Upper lobe of left lung (tissue), 6 donors: ENCODE measurements around the gene TRIM43B. TPM values are rescaled to one million over a fixed set of nuclear protein-coding genes. Genes with fewer than 3 reads are reported as not detected.
"Not testable (repeated sequence)": the region's sequence is repeated elsewhere in the genome, so short reads cannot be mapped to it uniquely, and the experiment has no call there.

Source experiments
- ATAC-seq, 2 donors: fragments of 200-7000 bp; cut with Tn5 transposase; one replicate each; pipeline ENCODE4 v1.9.1; 2022; ENCODE audit warnings: mild to moderate bottlenecking in 2 of 2, moderate library complexity in 2 of 2; ENCODE audit not compliant: low FRiP score in 2 of 2
- DNase-seq, 2 donors: peaks; one replicate each; pipeline ENCODE4 v3.0.0-alpha.2; 2019 to 2020
- H3K27ac ChIP-seq, 4 donors: fragments of 200-600 bp; sonication (generic); one replicate each; pipeline ENCODE4 v1.5.1; 2016 to 2019
- H3K27me3 ChIP-seq, 4 donors: fragments of 200-600 bp; sonication (generic); one replicate each; pipeline ENCODE4 v1.5.1; 2017 to 2019
- H3K36me3 ChIP-seq, 4 donors: fragments of 200-600 bp; sonication (generic); one replicate each; pipeline ENCODE4 v1.5.1; 2016 to 2019
- H3K4me1 ChIP-seq, 4 donors: fragments of 200-600 bp; sonication (generic); one replicate each; pipeline ENCODE4 v1.5.1; 2018 to 2019
- H3K4me3 ChIP-seq, 4 donors: fragments of 200-600 bp; sonication (generic); one replicate each; pipeline ENCODE4 v1.5.1; 2017 to 2019; ENCODE audit warnings: mild to moderate bottlenecking in 2 of 4, moderate library complexity in 1 of 4
- H3K9me3 ChIP-seq, 4 donors: fragments of 200-600 bp; sonication (generic); one replicate each; pipeline ENCODE4 v1.5.1; 2018 to 2019
- EP300 ChIP-seq, 4 donors: sonication (generic); formaldehyde crosslinking; IDR thresholded peaks; one replicate each; pipeline ENCODE4 v1.5.1; 2017; ENCODE audit warnings: antibody characterized with exemption in 4 of 4, control low read depth in 2 of 4
- POLR2A ChIP-seq, 4 donors: fragments of 450-650 bp; IDR thresholded peaks; one replicate each; pipeline ENCODE4 v1.5.1; 2016 to 2017; ENCODE audit warnings: antibody characterized with exemption in 4 of 4, mild to moderate bottlenecking in 2 of 4
- POLR2AphosphoS5 ChIP-seq, 2 donors: sonication (generic); formaldehyde crosslinking; IDR thresholded peaks; one replicate each; pipeline ENCODE4 v1.5.1; 2017; ENCODE audit warnings: antibody characterized with exemption in 2 of 2
- WGBS, 2 donors: methylation state at CpG; one replicate each; pipeline ENCODE4 v1.1.5; 2017 to 2018; 5-methylcytosine and 5-hydroxymethylcytosine counted together
- total RNA-seq, 6 donors: library from RNA; depleted of rRNA in 4 of 6; stranded (reverse); fragments of >200 nt in 4 of 6; gene quantifications; one replicate each; pipeline versions ENCODE4 v1.1.0 to v1.2.1, GENCODE V29; 2016 to 2021
- TF ChIP-seq, protein P1 (sequence below), 6 experiments: fragments of 450-650 bp in 4 of 6; fragments of 200-600 bp in 2 of 6; sonication (generic) in 2 of 6; IDR thresholded peaks; one replicate each; pipeline ENCODE4 v1.5.1; 2016 to 2019; ENCODE audit warnings: antibody characterized with exemption in 6 of 6
- donor health status: DM: no; HTN: no; CAD: no; lungs with moderate emphysema.
- donor health status: DM: no; HTN: yes; CAD: no; lungs with severe emphysema.

TRIM43B gene
- total RNA-seq, 6 donors from 2014 or later: not detected

DNA sequence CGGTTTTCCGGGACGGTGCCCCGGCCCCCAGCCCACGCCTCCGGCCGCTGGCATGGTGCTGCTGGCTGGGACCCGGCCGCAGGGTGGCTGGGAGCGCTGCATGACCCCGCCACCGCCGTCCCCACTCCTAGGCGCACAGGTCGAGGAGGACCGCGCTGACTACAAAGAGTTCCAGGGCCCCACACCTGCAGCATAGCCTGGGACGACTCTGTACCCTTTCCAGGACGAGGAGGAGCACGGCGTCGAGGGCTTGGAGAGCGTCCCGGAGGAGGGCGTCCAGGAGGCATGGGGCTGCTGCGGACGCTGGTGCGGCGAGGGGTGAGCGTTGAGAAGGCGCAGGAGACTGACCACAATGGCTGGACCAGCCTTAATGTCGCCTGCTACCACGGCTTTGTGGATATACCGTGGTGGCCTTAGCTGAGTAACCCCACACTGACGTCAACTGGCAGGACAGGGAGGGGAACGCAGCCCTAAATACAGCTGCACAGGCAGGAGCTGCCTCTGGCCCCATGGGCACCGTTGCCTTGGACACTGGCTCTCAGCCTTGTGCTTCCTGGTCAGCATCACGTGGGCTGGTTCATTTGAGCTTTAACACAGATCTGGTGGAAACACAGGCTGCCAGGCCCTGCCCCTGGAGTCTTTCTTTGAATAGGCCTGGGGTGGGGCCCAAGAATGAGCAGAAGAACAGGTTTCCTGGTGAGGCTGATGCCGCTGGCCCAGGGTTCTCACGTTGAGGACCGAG lies 40.9 kb upstream of the TRIM43B start:
- no peak for ATAC-seq
- peak; percentile 77 to 88 for DNase-seq
- Histone ChIP-seq H3K36me3 (peaks cover 0 to 8% (median 2%) of the 10 kb centered on the region in 4 donors), H3K9me3 (no peaks in the 10 kb centered on the region), H3K27me3 (no peaks in the 10 kb centered on the region), H3K4me3 (peak overlapping the region in 3 of 4 donors; percentile 68 to 85 (median 78)), H3K4me1 (peaks cover 6 to 32% (median 17%) of the 10 kb centered on the region in 4 donors), H3K27ac (peak overlapping the region; percentile 4 to 89 (median 52))
- 74 to 92% methylated on average over 6 to 39 of the region's 41 CpGs for WGBS, 2 donors
- TF ChIP-seq POLR2A (IDR thresholded peaks at IDR 0.05): peak in 1 of 4 donors; percentile 52
- TF ChIP-seq, protein P1, sequence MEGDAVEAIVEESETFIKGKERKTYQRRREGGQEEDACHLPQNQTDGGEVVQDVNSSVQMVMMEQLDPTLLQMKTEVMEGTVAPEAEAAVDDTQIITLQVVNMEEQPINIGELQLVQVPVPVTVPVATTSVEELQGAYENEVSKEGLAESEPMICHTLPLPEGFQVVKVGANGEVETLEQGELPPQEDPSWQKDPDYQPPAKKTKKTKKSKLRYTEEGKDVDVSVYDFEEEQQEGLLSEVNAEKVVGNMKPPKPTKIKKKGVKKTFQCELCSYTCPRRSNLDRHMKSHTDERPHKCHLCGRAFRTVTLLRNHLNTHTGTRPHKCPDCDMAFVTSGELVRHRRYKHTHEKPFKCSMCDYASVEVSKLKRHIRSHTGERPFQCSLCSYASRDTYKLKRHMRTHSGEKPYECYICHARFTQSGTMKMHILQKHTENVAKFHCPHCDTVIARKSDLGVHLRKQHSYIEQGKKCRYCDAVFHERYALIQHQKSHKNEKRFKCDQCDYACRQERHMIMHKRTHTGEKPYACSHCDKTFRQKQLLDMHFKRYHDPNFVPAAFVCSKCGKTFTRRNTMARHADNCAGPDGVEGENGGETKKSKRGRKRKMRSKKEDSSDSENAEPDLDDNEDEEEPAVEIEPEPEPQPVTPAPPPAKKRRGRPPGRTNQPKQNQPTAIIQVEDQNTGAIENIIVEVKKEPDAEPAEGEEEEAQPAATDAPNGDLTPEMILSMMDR (IDR thresholded peaks at IDR 0.05): no peak

DNA sequence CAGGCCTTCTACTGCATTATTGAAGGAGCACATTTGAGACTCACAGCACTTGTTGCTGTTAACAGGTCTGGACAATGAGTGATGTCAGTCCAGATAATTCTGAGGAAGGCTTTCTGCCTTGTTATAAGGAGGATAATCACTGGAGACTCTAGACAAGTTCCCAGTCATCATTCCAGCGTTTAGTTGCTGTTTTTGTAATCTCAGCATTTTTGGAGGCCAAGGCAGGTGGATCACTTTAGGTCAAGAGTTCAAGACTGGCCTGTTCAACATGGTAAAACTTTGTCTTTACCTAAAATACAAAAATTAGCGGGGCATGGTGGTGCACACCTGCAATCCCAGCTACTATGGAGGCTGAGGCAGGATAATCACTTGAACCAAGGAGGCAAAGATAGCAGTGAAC lies 39.6 kb upstream of the TRIM43B start:
- Histone ChIP-seq H3K27me3 (no peaks in the 10 kb centered on the region), H3K27ac (no peak overlapping the region), H3K4me1 (peaks cover 6 to 32% (median 17%) of the 10 kb centered on the region in 4 donors), H3K9me3 (no peaks in the 10 kb centered on the region), H3K36me3 (no peaks in the 10 kb centered on the region), H3K4me3 (no peak overlapping the region)
- TF ChIP-seq, protein P1 (IDR thresholded peaks at IDR 0.05): no peak
- no peak for TF ChIP-seq POLR2AphosphoS5 (IDR thresholded peaks at IDR 0.05)
- TF ChIP-seq POLR2A (IDR thresholded peaks at IDR 0.05): no peak
- no peak for TF ChIP-seq EP300 (IDR thresholded peaks at IDR 0.05)
- ATAC-seq: no peak
- DNase-seq: no peak
- 88 to 100% methylated on average over 2 of the region's 2 CpGs for WGBS, 2 donors

DNA sequence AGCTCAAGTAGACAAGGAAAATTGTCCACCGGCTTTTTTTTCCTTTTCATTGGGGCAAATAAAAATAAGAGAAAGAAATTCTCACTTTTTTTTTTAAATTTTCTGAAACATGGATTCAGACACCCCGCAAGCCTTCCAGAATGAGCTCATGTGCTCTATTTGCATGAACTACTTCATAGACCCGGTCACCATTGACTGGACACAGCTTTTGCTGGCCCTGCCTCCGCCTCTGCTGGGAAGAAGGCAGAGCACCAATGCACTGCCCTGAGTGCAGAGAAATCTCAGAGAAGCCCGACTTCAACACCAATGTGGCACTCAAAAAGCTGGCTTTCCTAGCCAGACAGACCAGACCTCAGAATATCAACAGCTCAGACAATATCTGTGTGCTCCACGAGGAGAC lies 30.2 kb upstream of the TRIM43B start:
- WGBS, 2 donors: 76% methylated on average over 6 of the region's 6 CpGs
- no peak for ATAC-seq
- Histone ChIP-seq H3K4me3 (no peak overlapping the region), H3K27ac (no peak overlapping the region), H3K9me3 (no peaks in the 10 kb centered on the region), H3K4me1 (no peaks in the 10 kb centered on the region), H3K27me3 (no peaks in the 10 kb centered on the region), H3K36me3 (no peaks in the 10 kb centered on the region)
- DNase-seq: no peak
- TF ChIP-seq, protein P1 (IDR thresholded peaks at IDR 0.05): no peak
- no peak for TF ChIP-seq POLR2A (IDR thresholded peaks at IDR 0.05)

DNA sequence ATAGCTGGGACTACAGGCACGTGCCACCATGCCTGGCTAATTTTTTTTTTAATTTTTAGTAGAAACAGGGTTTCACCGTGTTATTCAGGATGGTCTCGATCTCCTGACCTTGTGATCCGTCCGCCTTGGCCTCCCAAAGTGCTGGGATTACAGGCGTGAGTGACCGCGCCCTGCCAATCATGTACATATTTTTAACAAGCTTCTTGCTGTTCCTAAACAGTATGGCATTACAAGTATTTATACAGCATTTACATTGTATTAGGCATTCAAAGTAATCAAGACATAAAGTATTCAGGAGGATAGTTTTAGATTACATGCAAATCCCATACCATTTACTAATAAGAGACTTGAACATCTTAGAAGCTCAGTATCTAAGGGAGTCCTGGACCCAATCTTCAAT lies 29.7 kb upstream of the TRIM43B start:
- not testable (repeated sequence) for H3K27me3 ChIP-seq, DNase-seq, H3K27ac ChIP-seq, ATAC-seq, H3K9me3 ChIP-seq, H3K4me3 ChIP-seq, H3K4me1 ChIP-seq, H3K36me3 ChIP-seq
- WGBS, 2 donors: 88 to 89% methylated on average over 8 of the region's 8 CpGs

DNA sequence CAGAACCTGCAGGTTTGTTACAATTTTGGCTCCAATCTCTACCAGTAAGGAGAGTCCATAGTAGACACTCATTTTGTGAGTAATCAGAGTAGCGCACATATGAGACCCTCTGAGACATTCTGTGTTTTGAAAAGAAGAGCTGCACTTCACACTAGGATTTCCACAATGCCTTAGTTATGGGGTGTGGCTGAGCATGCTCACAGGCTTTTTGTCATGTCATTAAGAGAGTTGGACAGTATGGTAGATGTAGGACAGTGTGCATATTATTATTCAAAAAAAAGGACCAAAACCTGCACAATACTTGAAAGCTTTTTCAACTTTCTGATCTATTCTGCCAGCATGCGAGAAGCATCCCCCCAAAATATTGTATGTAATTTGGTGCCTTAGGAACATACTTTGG lies 24.9 kb upstream of the TRIM43B start:
- Histone ChIP-seq H3K4me1 (no peaks in the 10 kb centered on the region), H3K36me3 (no peaks in the 10 kb centered on the region), H3K27ac (no peak overlapping the region), H3K9me3 (no peaks in the 10 kb centered on the region), H3K4me3 (no peak overlapping the region), H3K27me3 (no peaks in the 10 kb centered on the region)
- 92 to 100% methylated on average over 2 of the region's 2 CpGs for WGBS, 2 donors
- DNase-seq (no peak), ATAC-seq (no peak)
- TF ChIP-seq POLR2AphosphoS5 (IDR thresholded peaks at IDR 0.05) (no peak), EP300 (IDR thresholded peaks at IDR 0.05) (no peak), POLR2A (IDR thresholded peaks at IDR 0.05) (no peak)
- TF ChIP-seq, protein P1 (IDR thresholded peaks at IDR 0.05): no peak
